OCI-LY7 (cell line): Measurements from ENCODE around the gene KCTD19. TPM values are rescaled to one million over a fixed set of nuclear protein-coding genes. Genes with fewer than 3 reads are reported as not detected.

ENCODE experiments used
- BruUV-seq: library from RNA; stranded (reverse); fragments of 400-500 nt; replicated peaks from 2 replicates; lab custom pipeline; 2021; lab: Mats Ljungman, UMichigan
- CTCF ChIA-PET: fragments of 300-600 bp; sonication (Branson Sonifier 250); formaldehyde crosslinking; loops from one replicate; lab custom pipeline; 2022; ENCODE audit warnings: antibody characterized with exemption; ENCODE audit not compliant: unreplicated experiment; lab: Charles Lee
- POLR2A ChIA-PET: fragments of 300-600 bp; sonication (Branson Sonifier 250); formaldehyde crosslinking; loops from one replicate; lab custom pipeline; 2022; ENCODE audit warnings: antibody characterized with exemption; lab: Charles Lee
- DNase-seq: peaks from one replicate; pipeline ENCODE4 v3.0.0-alpha.2; 2015; ENCODE audit warnings: low spot score
- H2AFZ ChIP-seq: fragments of 200-600 bp; sonication (generic), shearing (Covaris generic); 2 replicates; pipeline ENCODE4 v1.6.1; 2014; ENCODE audit warnings: mild to moderate bottlenecking, antibody characterized with exemption, low read length, moderate library complexity
- H3K27ac ChIP-seq: fragments of 200-600 bp; sonication (generic); 2 replicates; pipeline ENCODE4 v1.5.1; 2014; ENCODE audit warnings: mixed run types, low read depth, mild to moderate bottlenecking, moderate library complexity, low read length, inconsistent platforms; ENCODE audit not compliant: poor library complexity, severe bottlenecking
- H3K36me3 ChIP-seq: fragments of 200-600 bp; sonication (generic); 2 replicates; pipeline ENCODE4 v1.6.1; 2014; ENCODE audit warnings: mild to moderate bottlenecking, antibody characterized with exemption, low read length, moderate library complexity, mixed read lengths; ENCODE audit not compliant: insufficient read depth
- H3K4me1 ChIP-seq: fragments of 200-600 bp; sonication (generic); 2 replicates; pipeline ENCODE4 v1.5.1; 2014; ENCODE audit warnings: mild to moderate bottlenecking, low read length; ENCODE audit not compliant: insufficient read depth, poor library complexity, severe bottlenecking
- H3K4me2 ChIP-seq: fragments of 200-600 bp; sonication (generic); 2 replicates; pipeline ENCODE4 v1.6.1; 2014; ENCODE audit warnings: mild to moderate bottlenecking, low read length
- H3K4me3 ChIP-seq: fragments of 200-600 bp; sonication (generic); 2 replicates; pipeline ENCODE4 v1.5.1; 2014; ENCODE audit warnings: mild to moderate bottlenecking, low read depth, low read length; ENCODE audit not compliant: poor library complexity, severe bottlenecking
- H3K79me2 ChIP-seq: fragments of 200-600 bp; sonication (generic); 2 replicates; pipeline ENCODE4 v1.6.1; 2016; ENCODE audit warnings: low read depth, mild to moderate bottlenecking, low read length, moderate library complexity, mixed read lengths; ENCODE audit not compliant: insufficient read depth
- H3K9me2 ChIP-seq: fragments of 200-600 bp; sonication (generic); 2 replicates; pipeline ENCODE4 v1.6.1; 2016; ENCODE audit warnings: mild to moderate bottlenecking, low read length, mixed read lengths; ENCODE audit not compliant: insufficient read depth
- H3K9me3 ChIP-seq: fragments of 200-600 bp; sonication (generic); 2 replicates; pipeline ENCODE4 v1.6.1; 2014; ENCODE audit warnings: mild to moderate bottlenecking, mixed run types, low read length, mixed read lengths
- H4K20me1 ChIP-seq: fragments of 200-600 bp; sonication (generic); 2 replicates; pipeline ENCODE4 v1.6.1; 2014; ENCODE audit warnings: mild to moderate bottlenecking, antibody characterized with exemption, low read length, moderate library complexity, mixed read lengths; ENCODE audit not compliant: insufficient read depth
- EZH2phosphoT487 ChIP-seq: fragments of 200-600 bp; sonication (generic); IDR thresholded peaks from 2 replicates; pipeline ENCODE4 v1.6.1; 2018; ENCODE audit warnings: low read depth, borderline replicate concordance, mild to moderate bottlenecking, mixed run types, antibody characterized with exemption, low read length, moderate library complexity, mixed read lengths
- intact Hi-C: fragments of 100-400 bp; cut with micrococcal nuclease; formaldehyde crosslinking; loops from one replicate; pipeline ENCODE4 v1.10.0; 2022; ENCODE audit not compliant: unreplicated experiment
- total RNA-seq, 2 experiments: library from RNA; depleted of rRNA in 1 of 2; stranded (reverse); fragments of >200 nt in 1 of 2; shearing (Covaris generic) in 1 of 2; gene quantifications; 2 replicates each; pipeline ENCODE4 v1.2.3, GENCODE V29; 2014 to 2022
- TF ChIP-seq, protein P1 (sequence below): fragments of 200-600 bp; sonication (generic); conservative IDR thresholded peaks from 2 replicates; pipeline ENCODE4 v1.5.1; 2014; ENCODE audit warnings: mild to moderate bottlenecking, antibody characterized with exemption, low read length, moderate library complexity, mixed read lengths

KCTD19 gene
- total RNA-seq, 2 experiments from 2014 or later = 0.17 TPM; not detected in 1

DNA sequence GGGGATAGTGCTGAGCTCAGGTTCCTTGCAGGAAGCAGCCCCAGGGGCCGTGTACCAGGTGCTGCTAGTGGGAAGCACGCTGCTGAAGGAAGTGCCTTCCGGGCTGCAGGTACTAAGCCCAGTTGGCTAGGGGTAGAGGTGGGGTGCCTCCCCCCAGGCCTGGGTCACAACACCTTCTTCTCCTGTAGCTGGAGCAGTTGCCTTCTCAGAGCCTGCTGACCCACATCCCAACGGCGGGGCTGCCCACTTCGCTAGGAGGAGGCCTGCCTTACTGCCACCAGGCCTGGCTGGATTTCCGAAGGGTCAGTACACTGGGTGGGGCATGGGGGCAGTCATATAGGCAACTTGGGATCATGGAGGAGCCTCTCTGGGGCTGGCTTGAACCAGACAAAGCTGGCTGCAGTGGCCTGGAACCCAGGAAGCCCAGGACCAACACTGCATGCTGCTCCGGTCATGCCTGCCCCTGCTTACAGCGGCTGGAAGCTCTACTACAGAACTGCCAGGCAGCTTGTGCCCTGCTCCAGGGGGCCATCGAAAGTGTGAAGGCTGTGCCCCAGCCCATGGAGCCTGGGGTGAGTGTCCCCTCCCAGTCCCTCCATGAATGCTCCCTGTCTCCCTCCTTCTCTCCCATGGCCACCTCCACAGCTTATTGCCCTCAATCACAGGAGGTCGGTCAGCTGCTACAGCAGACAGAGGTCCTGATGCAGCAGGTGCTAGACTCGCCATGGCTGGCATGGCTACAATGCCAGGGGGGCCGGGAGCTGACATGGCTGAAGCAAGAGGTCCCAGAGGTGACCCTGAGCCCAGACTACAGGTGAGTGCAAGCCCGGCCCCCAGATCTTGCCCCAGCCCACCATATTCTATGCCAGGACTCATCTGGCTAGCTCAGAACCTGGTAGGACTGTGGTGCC, 44.8 kb downstream of the KCTD19 start:
- no peaks in the 10 kb centered on the region for H3K79me2 ChIP-seq
- no TSS peak for BruUV-seq
- no peak for DNase-seq
- H2AFZ ChIP-seq = no peak overlapping the region
- H3K27ac ChIP-seq = no peak overlapping the region
- no peaks in the 10 kb centered on the region for H3K4me1 ChIP-seq
- no peaks in the 10 kb centered on the region for H3K9me2 ChIP-seq
- TF ChIP-seq, protein P1, sequence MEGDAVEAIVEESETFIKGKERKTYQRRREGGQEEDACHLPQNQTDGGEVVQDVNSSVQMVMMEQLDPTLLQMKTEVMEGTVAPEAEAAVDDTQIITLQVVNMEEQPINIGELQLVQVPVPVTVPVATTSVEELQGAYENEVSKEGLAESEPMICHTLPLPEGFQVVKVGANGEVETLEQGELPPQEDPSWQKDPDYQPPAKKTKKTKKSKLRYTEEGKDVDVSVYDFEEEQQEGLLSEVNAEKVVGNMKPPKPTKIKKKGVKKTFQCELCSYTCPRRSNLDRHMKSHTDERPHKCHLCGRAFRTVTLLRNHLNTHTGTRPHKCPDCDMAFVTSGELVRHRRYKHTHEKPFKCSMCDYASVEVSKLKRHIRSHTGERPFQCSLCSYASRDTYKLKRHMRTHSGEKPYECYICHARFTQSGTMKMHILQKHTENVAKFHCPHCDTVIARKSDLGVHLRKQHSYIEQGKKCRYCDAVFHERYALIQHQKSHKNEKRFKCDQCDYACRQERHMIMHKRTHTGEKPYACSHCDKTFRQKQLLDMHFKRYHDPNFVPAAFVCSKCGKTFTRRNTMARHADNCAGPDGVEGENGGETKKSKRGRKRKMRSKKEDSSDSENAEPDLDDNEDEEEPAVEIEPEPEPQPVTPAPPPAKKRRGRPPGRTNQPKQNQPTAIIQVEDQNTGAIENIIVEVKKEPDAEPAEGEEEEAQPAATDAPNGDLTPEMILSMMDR = no peak
- TF ChIP-seq EZH2phosphoT487 = no peak
- no peaks in the 10 kb centered on the region for H3K36me3 ChIP-seq
- no peaks in the 10 kb centered on the region for H4K20me1 ChIP-seq
- no peak overlapping the region for H3K4me2 ChIP-seq
- POLR2A ChIA-PET = interaction anchor here (0.7 kb wide), 1 partner anchor 112 kb away, joined by 3 read pairs; no protein-coding TSS in a partner anchor
- H3K4me3 ChIP-seq = no peak overlapping the region
- CTCF ChIA-PET = no interaction called here
- no peaks in the 10 kb centered on the region for H3K9me3 ChIP-seq
- intact Hi-C loops = no loop called here

DNA sequence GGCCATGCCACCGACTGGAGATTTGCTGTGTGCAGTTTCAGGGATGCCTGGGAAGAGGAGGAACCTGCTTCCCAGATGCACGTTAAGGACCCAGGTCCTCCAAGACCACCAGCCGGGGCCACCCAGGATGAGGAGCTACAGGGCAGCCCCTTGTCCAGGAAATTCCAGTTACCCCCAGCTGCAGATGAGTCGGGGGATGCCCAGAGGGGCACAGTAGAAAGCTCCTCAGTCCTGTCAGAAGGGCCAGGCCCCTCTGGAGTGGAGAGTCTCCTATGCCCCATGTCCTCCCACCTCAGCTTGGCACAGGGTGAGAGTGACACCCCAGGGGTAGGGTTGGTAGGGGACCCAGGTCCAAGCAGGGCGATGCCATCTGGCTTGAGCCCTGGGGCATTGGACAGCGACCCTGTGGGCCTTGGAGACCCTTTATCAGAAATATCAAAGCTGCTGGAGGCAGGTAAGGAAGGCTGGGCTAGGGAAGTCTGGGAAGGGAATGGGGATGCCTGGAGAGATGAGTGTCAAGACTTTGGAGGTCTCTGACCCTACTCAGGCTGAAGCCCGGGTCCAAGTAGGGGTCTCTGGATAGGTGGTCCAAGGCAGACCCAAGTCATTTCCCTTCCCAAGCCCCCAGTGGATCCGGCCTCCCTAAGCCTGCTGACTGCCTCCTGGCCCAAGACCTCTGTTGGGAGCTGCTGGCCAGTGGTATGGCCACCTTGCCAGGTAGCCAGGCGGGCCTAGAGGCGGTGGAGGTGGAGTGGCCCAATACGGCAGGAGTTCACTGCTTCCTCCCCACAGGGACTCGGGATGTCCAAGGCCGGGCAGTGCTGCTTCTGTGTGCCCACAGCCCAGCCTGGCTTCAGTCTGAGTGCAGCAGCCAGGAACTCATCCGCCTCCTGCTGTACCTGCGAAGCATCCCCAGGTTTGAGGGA, 46.2 kb downstream of the KCTD19 start:
- Histone ChIP-seq H3K9me2 (no peaks in the 10 kb centered on the region), H3K27ac (no peak overlapping the region), H3K4me3 (no peak overlapping the region), H3K36me3 (no peaks in the 10 kb centered on the region), H3K4me1 (no peaks in the 10 kb centered on the region), H3K9me3 (no peaks in the 10 kb centered on the region), H2AFZ (no peak overlapping the region), H4K20me1 (no peaks in the 10 kb centered on the region), H3K79me2 (no peaks in the 10 kb centered on the region), H3K4me2 (no peak overlapping the region)
- no peak for DNase-seq
- ChIA-PET POLR2A (no interaction called here), CTCF (no interaction called here)
- intact Hi-C loops = no loop called here
- BruUV-seq = no TSS peak
- TF ChIP-seq, protein P1 = no peak
- TF ChIP-seq EZH2phosphoT487 = no peak
